ENCODE results near the gene IFIH1. TPM values are rescaled to one million over a fixed set of nuclear protein-coding genes. Genes with fewer than 3 reads are reported as not detected.

The IFIH1 gene
- total RNA-seq, 1 donor = 7.2 TPM

DNA sequence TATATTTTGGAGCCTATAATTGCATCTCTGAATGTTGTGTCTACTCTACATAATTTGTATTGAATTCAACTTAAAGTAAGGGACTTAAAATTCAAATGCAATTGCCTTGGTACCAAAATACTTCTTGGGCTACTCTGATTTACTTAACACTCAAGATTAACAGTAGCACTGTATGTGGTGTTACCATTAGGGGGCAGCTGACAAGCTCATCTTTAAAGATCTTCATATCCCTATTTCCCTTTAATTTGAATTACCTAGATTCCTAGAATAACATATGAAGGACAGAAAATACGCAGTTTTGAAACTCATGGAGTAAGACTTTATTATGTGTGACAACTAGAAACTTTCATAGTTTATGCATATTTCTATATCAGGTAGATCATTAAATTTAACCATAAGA, 37.8 kb downstream of the IFIH1 start:
- Histone ChIP-seq H3K36me3 (ENCODE audit: insufficient read depth, low read length) (no peaks in the 10 kb centered on the region), H3K9me3 (ENCODE audit: low read depth, low read length) (no peaks in the 10 kb centered on the region), H3K79me2 (ENCODE audit: insufficient read depth, low read length) (no peaks in the 10 kb centered on the region), H3K27ac (ENCODE audit: low read depth, low read length) (no peak overlapping the region), H2AFZ (ENCODE audit: low read length) (no peak overlapping the region), H4K20me1 (ENCODE audit: insufficient read depth, low read length) (no peaks in the 10 kb centered on the region), H3K27me3 (ENCODE audit: insufficient read depth, low read length) (no peaks in the 10 kb centered on the region), H3K4me2 (ENCODE audit: insufficient read depth, low read length) (no peak overlapping the region), H3K4me1 (ENCODE audit: insufficient read depth, low read length) (peaks cover 8% of the 10 kb centered on the region), H3K4me3 (ENCODE audit: insufficient read depth, low read length) (no peak overlapping the region)
- TF ChIP-seq, protein P1, sequence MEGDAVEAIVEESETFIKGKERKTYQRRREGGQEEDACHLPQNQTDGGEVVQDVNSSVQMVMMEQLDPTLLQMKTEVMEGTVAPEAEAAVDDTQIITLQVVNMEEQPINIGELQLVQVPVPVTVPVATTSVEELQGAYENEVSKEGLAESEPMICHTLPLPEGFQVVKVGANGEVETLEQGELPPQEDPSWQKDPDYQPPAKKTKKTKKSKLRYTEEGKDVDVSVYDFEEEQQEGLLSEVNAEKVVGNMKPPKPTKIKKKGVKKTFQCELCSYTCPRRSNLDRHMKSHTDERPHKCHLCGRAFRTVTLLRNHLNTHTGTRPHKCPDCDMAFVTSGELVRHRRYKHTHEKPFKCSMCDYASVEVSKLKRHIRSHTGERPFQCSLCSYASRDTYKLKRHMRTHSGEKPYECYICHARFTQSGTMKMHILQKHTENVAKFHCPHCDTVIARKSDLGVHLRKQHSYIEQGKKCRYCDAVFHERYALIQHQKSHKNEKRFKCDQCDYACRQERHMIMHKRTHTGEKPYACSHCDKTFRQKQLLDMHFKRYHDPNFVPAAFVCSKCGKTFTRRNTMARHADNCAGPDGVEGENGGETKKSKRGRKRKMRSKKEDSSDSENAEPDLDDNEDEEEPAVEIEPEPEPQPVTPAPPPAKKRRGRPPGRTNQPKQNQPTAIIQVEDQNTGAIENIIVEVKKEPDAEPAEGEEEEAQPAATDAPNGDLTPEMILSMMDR (IDR thresholded peaks at IDR 0.05; ENCODE audit: extremely low read depth, low read depth, low read length) = no peak
- DNase-seq (ENCODE audit: insufficient read length, low spot score, missing footprints) = no peak

- DNase-seq (ENCODE audit: insufficient read length, low spot score, missing footprints) = no peak
- Histone ChIP-seq H3K9me3 (ENCODE audit: low read depth, low read length) (no peaks in the 10 kb centered on the region), H3K79me2 (ENCODE audit: insufficient read depth, low read length) (no peaks in the 10 kb centered on the region), H4K20me1 (ENCODE audit: insufficient read depth, low read length) (no peaks in the 10 kb centered on the region), H3K27ac (ENCODE audit: low read depth, low read length) (no peak overlapping the region), H3K4me3 (ENCODE audit: insufficient read depth, low read length) (no peak overlapping the region), H3K27me3 (ENCODE audit: insufficient read depth, low read length) (no peaks in the 10 kb centered on the region), H3K36me3 (ENCODE audit: insufficient read depth, low read length) (no peaks in the 10 kb centered on the region), H3K4me2 (ENCODE audit: insufficient read depth, low read length) (no peak overlapping the region), H3K4me1 (ENCODE audit: insufficient read depth, low read length) (peaks cover 1% of the 10 kb centered on the region), H2AFZ (ENCODE audit: low read length) (no peak overlapping the region)
- TF ChIP-seq, protein P1 (IDR thresholded peaks at IDR 0.05; ENCODE audit: extremely low read depth, low read depth, low read length) = no peak
Observed at GRCh38 chr2:162277381-162277780, 41.1 kb downstream of the IFIH1 start.

- H3K9me3 ChIP-seq (ENCODE audit: low read depth, low read length) = no peaks in the 10 kb centered on the region
- no peak for DNase-seq (ENCODE audit: insufficient read length, low spot score, missing footprints)
- H3K79me2 ChIP-seq (ENCODE audit: insufficient read depth, low read length) = no peaks in the 10 kb centered on the region
- H2AFZ ChIP-seq (ENCODE audit: low read length) = no peak overlapping the region
- TF ChIP-seq, protein P1 (IDR thresholded peaks at IDR 0.05; ENCODE audit: extremely low read depth, low read depth, low read length) = no peak
- no peak overlapping the region for H3K4me2 ChIP-seq (ENCODE audit: insufficient read depth, low read length)
- H3K36me3 ChIP-seq (ENCODE audit: insufficient read depth, low read length) = no peaks in the 10 kb centered on the region
- H3K27ac ChIP-seq (ENCODE audit: low read depth, low read length) = no peak overlapping the region
- no peak overlapping the region for H3K4me3 ChIP-seq (ENCODE audit: insufficient read depth, low read length)
- H3K4me1 ChIP-seq (ENCODE audit: insufficient read depth, low read length) = peaks cover 11% of the 10 kb centered on the region
- no peaks in the 10 kb centered on the region for H4K20me1 ChIP-seq (ENCODE audit: insufficient read depth, low read length)
- no peaks in the 10 kb centered on the region for H3K27me3 ChIP-seq (ENCODE audit: insufficient read depth, low read length)
Observed at GRCh38 chr2:162267996-162268395, 50.5 kb downstream of the IFIH1 start.

GRCh38 chr2:162267496-162267895, 51.0 kb downstream of the IFIH1 start:
- H3K4me2 ChIP-seq (ENCODE audit: insufficient read depth, low read length) = no peak overlapping the region

More at GRCh38 chr2:162267496-162267895, 51.0 kb downstream of the IFIH1 start:
- H3K4me3 ChIP-seq (ENCODE audit: insufficient read depth, low read length) = no peak overlapping the region
- H3K79me2 ChIP-seq (ENCODE audit: insufficient read depth, low read length) = no peaks in the 10 kb centered on the region
- TF ChIP-seq, protein P1 (IDR thresholded peaks at IDR 0.05; ENCODE audit: extremely low read depth, low read depth, low read length) = no peak
- no peaks in the 10 kb centered on the region for H3K27me3 ChIP-seq (ENCODE audit: insufficient read depth, low read length)
- H4K20me1 ChIP-seq (ENCODE audit: insufficient read depth, low read length) = no peaks in the 10 kb centered on the region
- H3K36me3 ChIP-seq (ENCODE audit: insufficient read depth, low read length) = no peaks in the 10 kb centered on the region
- H3K4me1 ChIP-seq (ENCODE audit: insufficient read depth, low read length) = peaks cover 11% of the 10 kb centered on the region
- no peak for DNase-seq (ENCODE audit: insufficient read length, low spot score, missing footprints)
- H3K27ac ChIP-seq (ENCODE audit: low read depth, low read length) = no peak overlapping the region
- no peak overlapping the region for H2AFZ ChIP-seq (ENCODE audit: low read length)
- no peaks in the 10 kb centered on the region for H3K9me3 ChIP-seq (ENCODE audit: low read depth, low read length)
